GM12878 (cell line): ENCODE results near the gene GIMAP8. TPM values are rescaled to one million over a fixed set of nuclear protein-coding genes. Genes with fewer than 3 reads are reported as not detected.
A peak's percentile ranks its signal among the peaks of the same experiment; 100 is the strongest.

Experiments used
- ATF7 ChIP-seq: fragments of 450-650 bp; IDR thresholded peaks from 2 replicates; pipeline ENCODE4 v1.6.1; 2016; ENCODE audit warnings: low read depth, mild to moderate bottlenecking
- CHD2 ChIP-seq: IDR thresholded peaks from 2 replicates; pipeline ENCODE4 v1.6.1; 2011; ENCODE audit warnings: low read depth, low read length, improper control_type of control experiment, borderline replicate concordance
- CTCF ChIP-seq, 3 experiments: IDR thresholded peaks in 2 of 3; conservative IDR thresholded peaks in 1 of 3; 2 replicates each; pipeline ENCODE4 v1.5.1; 2011; ENCODE audit warnings: low read depth in 3 of 3, low read length in 3 of 3, mild to moderate bottlenecking in 3 of 3, control low read depth in 2 of 3, moderate library complexity in 2 of 3, inconsistent platforms in 1 of 3, mixed read lengths in 1 of 3; ENCODE audit not compliant: control insufficient read depth in 2 of 3, insufficient read depth in 1 of 3; ENCODE audit errors: extremely low read depth in 1 of 3
- EZH2 ChIP-seq: IDR thresholded peaks from 2 replicates; pipeline ENCODE4 v1.6.1; 2012; ENCODE audit warnings: low read depth, mild to moderate bottlenecking, control low read depth, inconsistent platforms, low read length, borderline replicate concordance; ENCODE audit not compliant: control insufficient read depth
- GATAD2B ChIP-seq: fragments of 450-650 bp; conservative IDR thresholded peaks from 2 replicates; pipeline ENCODE4 v1.6.1; 2017; ENCODE audit warnings: low read depth, mild to moderate bottlenecking, moderate library complexity
- HDAC2 ChIP-seq: fragments of 200-600 bp; sonication (generic); IDR thresholded peaks from 2 replicates; pipeline ENCODE4 v1.6.1; 2017
- HSF1 ChIP-seq: fragments of 150-350 bp; IDR thresholded peaks from 2 replicates; pipeline ENCODE4 v1.6.1; 2014; ENCODE audit warnings: mild to moderate bottlenecking, low read depth, low read length
- IRF5 ChIP-seq: fragments of 450-650 bp; IDR thresholded peaks from 2 replicates; pipeline ENCODE4 v1.6.1; 2017; ENCODE audit warnings: borderline replicate concordance
- KAT2A ChIP-seq: conservative IDR thresholded peaks from 2 replicates; pipeline ENCODE4 v1.6.1; 2011; ENCODE audit warnings: low read depth, low read length; ENCODE audit not compliant: control insufficient read depth
- PAX8 ChIP-seq: fragments of 450-650 bp; IDR thresholded peaks from 2 replicates; pipeline ENCODE4 v1.6.1; 2017; ENCODE audit warnings: mild to moderate bottlenecking, moderate library complexity
- PKNOX1 ChIP-seq: fragments of 450-650 bp; IDR thresholded peaks from 2 replicates; pipeline ENCODE4 v1.6.1; 2016; ENCODE audit warnings: mild to moderate bottlenecking
- RB1 ChIP-seq: fragments of 450-650 bp; formaldehyde crosslinking; IDR thresholded peaks from 2 replicates; pipeline ENCODE4 v1.6.1; 2017; ENCODE audit warnings: mild to moderate bottlenecking, borderline replicate concordance
- SKIL ChIP-seq: fragments of 450-650 bp; IDR thresholded peaks from 2 replicates; pipeline ENCODE4 v1.6.1; 2017; ENCODE audit warnings: mild to moderate bottlenecking, low read depth, inconsistent platforms; ENCODE audit not compliant: poor library complexity, severe bottlenecking
- SUZ12 ChIP-seq: fragments of 200-600 bp; sonication (generic); IDR thresholded peaks from one replicate; pipeline ENCODE4 v1.6.1; 2018; ENCODE audit warnings: antibody characterized with exemption, mild to moderate bottlenecking; ENCODE audit not compliant: unreplicated experiment
- TAF1 ChIP-seq: IDR thresholded peaks from 2 replicates; pipeline ENCODE4 v1.6.1; 2011; ENCODE audit warnings: mild to moderate bottlenecking, low read depth, low read length, borderline replicate concordance
- ZNF687 ChIP-seq: fragments of 450-650 bp; IDR thresholded peaks from 2 replicates; pipeline ENCODE4 v1.6.1; 2017; ENCODE audit warnings: mild to moderate bottlenecking, moderate library complexity
- polyA plus RNA-seq, 11 experiments: library from polyadenylated mRNA; depleted of rRNA in 4 of 11; unstranded in 6 of 11; stranded (reverse) in 5 of 11; fragments of >200 nt; fragmentation: Nextera tagmentation in 4 of 11; fragmentation: Illumina TruSeq in 1 of 11; extraction: Ambion mirVana in 4 of 11; extraction: Trizol in 1 of 11; gene quantifications; 1 replicate in 1 of 11; 2 replicates in 10 of 11; pipeline versions ENCODE4 v1.2.1 to v1.2.3, GENCODE V29; 2011 to 2016; ENCODE audit warnings: inconsistent platforms in 2 of 11, missing spikeins in 2 of 11, low read depth in 1 of 11
- total RNA-seq, 4 experiments: library from RNA; depleted of rRNA in 3 of 4; stranded (reverse); fragments of >200 nt in 3 of 4; fragmentation: Illumina TruSeq in 1 of 4; extraction: Trizol in 1 of 4; gene quantifications; 2 replicates each; pipeline versions ENCODE4 v1.2.1 to v1.2.3, GENCODE V29; 2013 to 2021

Gene GIMAP8
- total and polyA plus RNA-seq, 10 of the 15 experiments (the other 5 are each of a cell fraction or from before 2014, with no cell fraction given) = 0.66 to 9.7 (median 4.7) TPM

GRCh38 chr7:150420987-150421674 is 29.3 kb upstream of the GIMAP8 start (continued):
- TF ChIP-seq HSF1 (no peak), PAX8 (no peak), EZH2 (no peak), SKIL (peak; percentile 17), CTCF (IDR thresholded peaks at IDR 0.05 in 2 of 3, conservative IDR thresholded peaks at IDR 0.05 in 1 of 3; ENCODE audit: control insufficient read depth in 2 of 3, extremely low read depth in 1 of 3, insufficient read depth in 1 of 3, low read depth in 3 of 3, low read length in 3 of 3) (peak; percentile 86 to 95 (median 88); a peak in 5 of 6 replicates), IRF5 (no peak), KAT2A (no peak), GATAD2B (no peak), PKNOX1 (peak; percentile 49; the same call in 1 of the 2 replicates), SUZ12 (no peak), ZNF687 (no peak; the same call in 1 of the 2 replicates), ATF7 (peak; percentile 41; the same call in 1 of the 2 replicates), RB1 (peak; percentile 63; the same call in 1 of the 2 replicates), CHD2 (no peak), HDAC2 (no peak), TAF1 (no peak)
